Activated T-helper 9 cell treated with anti-CD3 and anti-CD28 coated beads, Interleukin-2, amount 50 U/mL, for 16 hours (primary cell): ENCODE results near the gene IKBKG.
"Not testable (repeated sequence)": the region's sequence is repeated elsewhere in the genome, so short reads cannot be mapped to it uniquely, and the experiment has no call there.

Experiments
- DNase-seq: peaks from one replicate; pipeline ENCODE4 v3.0.0-alpha.2; 2020; ENCODE audit warnings: low read depth

Gene IKBKG

DNA sequence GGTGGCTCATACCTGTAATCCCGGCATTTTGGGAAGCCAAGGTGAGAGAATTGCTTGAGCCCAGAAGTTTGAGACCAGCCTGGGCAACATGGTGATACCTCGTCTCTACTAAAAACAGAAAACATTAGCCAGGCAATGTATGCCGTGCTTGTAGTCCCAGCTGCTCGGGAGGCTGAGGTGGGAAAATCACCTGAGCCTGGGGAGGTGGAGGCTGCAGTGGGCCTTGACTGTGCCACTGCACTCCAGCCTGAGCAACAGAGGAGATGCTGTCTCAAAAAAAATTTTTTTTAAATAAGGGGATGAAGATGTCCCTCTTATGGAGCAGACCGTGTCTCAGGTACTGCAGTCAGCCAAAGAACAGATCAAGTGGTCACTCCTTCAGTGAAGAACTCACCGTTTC lies 58.1 kb downstream of the IKBKG start:
- no peak for DNase-seq

DNA sequence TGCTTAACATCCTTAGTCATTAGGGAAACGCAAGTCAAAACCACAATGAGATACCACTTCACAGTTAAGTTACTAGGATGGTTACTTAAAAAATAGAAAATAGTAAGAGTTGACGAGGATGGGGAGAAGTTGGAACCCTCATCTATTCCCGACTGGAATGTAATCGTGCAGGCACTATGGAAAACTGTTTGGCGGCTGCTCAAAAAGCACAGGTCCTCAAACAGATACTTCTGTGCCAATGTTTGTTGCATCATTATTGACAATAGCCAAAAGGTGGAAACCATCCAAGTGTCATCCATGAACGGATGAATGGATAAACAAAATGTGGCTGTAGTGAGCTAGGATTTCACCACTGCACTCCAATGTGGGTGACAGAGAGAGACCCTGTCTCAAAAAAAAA lies 60.0 kb downstream of the IKBKG start:
- DNase-seq = no peak

GRCh38 chrX:154607976-154608375 lies 60.6 kb downstream of the IKBKG start:
- DNase-seq = not testable (repeated sequence)

DNA sequence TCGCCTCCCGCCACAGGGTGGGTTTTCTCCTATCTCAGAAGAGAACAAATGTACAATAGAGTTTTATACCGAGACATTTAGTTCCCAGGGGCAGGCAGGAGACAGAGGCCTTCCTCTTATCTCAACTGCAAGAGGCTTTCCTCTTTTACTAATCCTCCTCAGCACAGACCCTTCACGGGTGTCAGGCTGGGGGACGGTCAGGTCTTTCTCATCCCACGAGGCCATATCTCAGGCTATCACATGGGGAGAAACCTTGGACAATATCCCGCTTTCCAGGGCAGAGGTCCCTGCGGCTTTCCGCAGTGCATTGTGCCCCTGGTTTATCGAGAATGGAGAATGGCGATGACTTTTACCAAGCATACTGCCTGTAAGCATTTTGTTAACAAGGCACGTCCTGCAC lies 61.4 kb downstream of the IKBKG start:
- DNase-seq = not testable (repeated sequence)

DNA sequence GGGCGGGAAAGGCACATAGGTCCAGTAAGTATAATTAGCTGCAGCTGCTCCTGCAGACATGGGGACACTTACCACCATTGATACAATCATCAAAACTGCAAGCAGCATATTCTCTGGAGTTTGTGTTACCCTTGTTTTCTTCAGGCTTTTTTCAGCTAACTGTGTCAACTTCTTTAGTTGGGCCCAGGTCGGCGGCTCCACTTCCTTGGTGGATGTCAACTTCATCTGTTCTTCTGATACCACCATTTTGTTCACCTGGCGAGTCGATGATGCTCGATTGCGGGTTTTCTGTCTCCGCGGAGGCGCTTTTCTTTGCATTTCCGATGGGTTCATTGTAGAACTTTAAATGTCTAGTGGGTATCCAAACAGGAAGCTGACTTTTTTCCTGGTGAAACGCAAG lies 63.7 kb downstream of the IKBKG start:
- DNase-seq = not testable (repeated sequence)

DNA sequence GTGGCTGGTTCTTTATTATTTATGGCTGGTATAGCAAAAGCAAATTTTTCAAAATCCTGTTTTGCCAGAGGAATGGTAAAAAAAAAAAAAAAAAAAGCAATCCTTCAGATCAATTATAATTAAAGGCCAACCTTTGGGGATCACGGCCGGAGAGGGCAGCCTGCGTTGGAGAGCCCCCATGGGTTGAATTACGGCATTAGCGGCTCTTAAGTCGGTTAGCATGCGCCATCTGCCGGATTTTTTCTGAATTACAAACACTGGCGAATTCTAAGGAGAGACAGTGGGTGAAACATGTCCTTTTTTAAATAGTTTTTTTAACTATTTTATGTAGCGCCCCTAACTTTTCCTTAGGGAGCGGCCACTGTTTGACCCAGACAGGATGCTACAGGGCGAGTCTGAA lies 66.2 kb downstream of the IKBKG start:
- DNase-seq = not testable (repeated sequence)
